HG02870 (cell line): ENCODE data around the gene IGLL5.
"Not testable (repeated sequence)": the region's sequence is repeated elsewhere in the genome, so short reads cannot be mapped to it uniquely, and the experiment has no call there.

Experiments
- ATAC-seq: cut with Tn5 transposase; IDR thresholded peaks from one replicate; pipeline ENCODE4 v1.9.1; 2021; ENCODE audit warnings: mild to moderate bottlenecking, moderate library complexity; ENCODE audit not compliant: unreplicated experiment

IGLL5 gene

GRCh38 chr22:22884010-22884887, 3.4 kb upstream of the IGLL5 start:
- ATAC-seq: no peak

GRCh38 chr22:22884888-22885840, 2.5 kb upstream of the IGLL5 start:
- peak; percentile 62 for ATAC-seq

- no peak for ATAC-seq
Observed at GRCh38 chr22:22886546-22886945, 1.1 kb upstream of the IGLL5 start.

GRCh38 chr22:22888571-22889353, 1.1 kb downstream of the IGLL5 start:
- ATAC-seq: no peak

GRCh38 chr22:22890085-22890484, 2.5 kb downstream of the IGLL5 start:
- ATAC-seq: no peak

GRCh38 chr22:22891139-22891621, 3.6 kb downstream of the IGLL5 start:
- ATAC-seq: no peak

- no peak for ATAC-seq
Observed at GRCh38 chr22:22892096-22893052, 4.8 kb downstream of the IGLL5 start.

- no peak for ATAC-seq
Observed at GRCh38 chr22:22893077-22893805, 5.6 kb downstream of the IGLL5 start.

GRCh38 chr22:22893891-22894739, 6.5 kb downstream of the IGLL5 start:
- ATAC-seq: no peak

GRCh38 chr22:22894740-22895731, 7.4 kb downstream of the IGLL5 start:
- ATAC-seq: no peak

GRCh38 chr22:22895776-22896445, 8.3 kb downstream of the IGLL5 start:
- no peak for ATAC-seq

GRCh38 chr22:22896601-22897000, 9.0 kb downstream of the IGLL5 start:
- ATAC-seq: no peak

- ATAC-seq: no peak
Observed at GRCh38 chr22:22897091-22897490, 9.5 kb downstream of the IGLL5 start.

- ATAC-seq: no peak
Observed at GRCh38 chr22:22897947-22898346, 10.3 kb downstream of the IGLL5 start.

- ATAC-seq: not testable (repeated sequence)
Observed at GRCh38 chr22:22898411-22898950, 10.9 kb downstream of the IGLL5 start.
